NB4 (cell line): ENCODE data around the gene PPP1CC.

ENCODE experiments used
- MYC ChIP-seq: IDR thresholded peaks from 2 replicates; pipeline ENCODE4 v1.6.1; 2011; ENCODE audit warnings: low read depth, low read length
- POLR2A ChIP-seq: IDR thresholded peaks from 2 replicates; pipeline ENCODE4 v1.6.1; 2011; ENCODE audit warnings: mild to moderate bottlenecking; ENCODE audit not compliant: insufficient read length; ENCODE audit errors: extremely low read depth
- TF ChIP-seq, protein P1 (sequence below): IDR thresholded peaks from one replicate; pipeline ENCODE4 v1.5.1; 2012; ENCODE audit warnings: low read depth, low read length

DNA sequence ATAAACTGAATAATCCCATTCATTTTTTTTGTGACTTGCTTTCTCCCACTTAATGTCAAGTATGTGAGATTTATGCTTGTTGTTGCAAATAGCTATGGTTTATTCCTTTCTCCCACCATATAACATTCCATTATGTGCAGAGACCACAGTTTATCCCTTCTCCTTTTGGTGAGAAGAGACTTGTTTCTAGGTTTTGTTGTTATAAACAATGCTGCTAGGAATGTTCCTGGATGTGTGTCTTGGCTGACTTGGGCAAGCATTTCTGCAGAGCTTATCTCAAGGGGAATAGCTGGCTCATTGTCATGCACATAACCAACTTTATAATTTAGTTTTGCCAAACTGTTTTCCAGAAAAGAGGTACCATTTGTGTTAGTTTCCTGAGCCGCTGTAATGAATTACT lies 47.6 kb upstream of the PPP1CC start:
- TF ChIP-seq MYC (no peak), POLR2A (no peak)
- TF ChIP-seq, protein P1, sequence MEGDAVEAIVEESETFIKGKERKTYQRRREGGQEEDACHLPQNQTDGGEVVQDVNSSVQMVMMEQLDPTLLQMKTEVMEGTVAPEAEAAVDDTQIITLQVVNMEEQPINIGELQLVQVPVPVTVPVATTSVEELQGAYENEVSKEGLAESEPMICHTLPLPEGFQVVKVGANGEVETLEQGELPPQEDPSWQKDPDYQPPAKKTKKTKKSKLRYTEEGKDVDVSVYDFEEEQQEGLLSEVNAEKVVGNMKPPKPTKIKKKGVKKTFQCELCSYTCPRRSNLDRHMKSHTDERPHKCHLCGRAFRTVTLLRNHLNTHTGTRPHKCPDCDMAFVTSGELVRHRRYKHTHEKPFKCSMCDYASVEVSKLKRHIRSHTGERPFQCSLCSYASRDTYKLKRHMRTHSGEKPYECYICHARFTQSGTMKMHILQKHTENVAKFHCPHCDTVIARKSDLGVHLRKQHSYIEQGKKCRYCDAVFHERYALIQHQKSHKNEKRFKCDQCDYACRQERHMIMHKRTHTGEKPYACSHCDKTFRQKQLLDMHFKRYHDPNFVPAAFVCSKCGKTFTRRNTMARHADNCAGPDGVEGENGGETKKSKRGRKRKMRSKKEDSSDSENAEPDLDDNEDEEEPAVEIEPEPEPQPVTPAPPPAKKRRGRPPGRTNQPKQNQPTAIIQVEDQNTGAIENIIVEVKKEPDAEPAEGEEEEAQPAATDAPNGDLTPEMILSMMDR, result no peak
